Endothelial cell of umbilical vein (primary cell): ENCODE results near the gene TLR8. TPM values are rescaled to one million over a fixed set of nuclear protein-coding genes. Genes with fewer than 3 reads are reported as not detected.

Experiments
- BruUV-seq: library from RNA; stranded (reverse); fragments of 400-500 nt; replicated peaks from 2 replicates; lab custom pipeline; 2021; lab: Mats Ljungman, UMichigan
- CTCF ChIA-PET: fragments of 300-600, 350-600 bp; sonication (Branson Sonifier 250); formaldehyde crosslinking; loops from one replicate; lab custom pipeline; 2021; ENCODE audit warnings: antibody characterized with exemption, inconsistent platforms; lab: Charles Lee
- POLR2A ChIA-PET: fragments of 300-600, 350-600 bp; sonication (Branson Sonifier 250); formaldehyde crosslinking; loops from one replicate; lab custom pipeline; 2021; ENCODE audit warnings: antibody characterized with exemption, inconsistent platforms; lab: Charles Lee
- DNase-seq: peaks from one replicate; pipeline ENCODE4 v3.0.0-alpha.2; 2011; ENCODE audit warnings: low read depth, low spot score
- FAIRE-seq: peaks from 2 replicates; lab custom pipeline; 2011; peaks lifted over from hg19 to GRCh38; lab: Jason Lieb, UNC
- H2AFZ ChIP-seq: 2 replicates; pipeline ENCODE4 v1.6.0; 2012; ENCODE audit warnings: low read depth, low read length, control low read depth, inconsistent platforms
- H3K27ac ChIP-seq: 2 replicates; pipeline ENCODE4 v1.5.1; 2011; ENCODE audit warnings: low read depth, mild to moderate bottlenecking, control low read depth, low read length, moderate library complexity; ENCODE audit not compliant: insufficient read depth
- H3K27me3 ChIP-seq, 2 experiments: 2 replicates each; pipeline versions ENCODE4 v1.6.0 to v1.6.1; 2011; ENCODE audit warnings: low read length in 2 of 2, mixed read lengths in 1 of 2; ENCODE audit not compliant: control insufficient read depth in 2 of 2, insufficient read depth in 2 of 2
- H3K36me3 ChIP-seq, 2 experiments: 2 replicates in 1 of 2; 3 replicates in 1 of 2; pipeline ENCODE4 v1.5.1; 2011; ENCODE audit warnings: low read length in 2 of 2, mild to moderate bottlenecking in 1 of 2, moderate library complexity in 1 of 2; ENCODE audit not compliant: control insufficient read depth in 2 of 2, insufficient read depth in 2 of 2; ENCODE audit errors: extremely low read depth in 1 of 2
- H3K4me1 ChIP-seq: 3 replicates; pipeline ENCODE4 v1.5.1; 2011; ENCODE audit warnings: mild to moderate bottlenecking, low read length; ENCODE audit not compliant: control insufficient read depth, insufficient read depth; ENCODE audit errors: extremely low read depth
- H3K4me2 ChIP-seq: 2 replicates; pipeline ENCODE4 v1.6.1; 2011; ENCODE audit warnings: low read length, control low read depth, mixed read lengths; ENCODE audit not compliant: insufficient read depth
- H3K4me3 ChIP-seq, 3 experiments: fragments of 200-600 bp in 1 of 3; sonication (generic), shearing (Covaris generic) in 1 of 3; replicated peaks in 1 of 3; 2 replicates each; pipeline ENCODE4 v1.5.1; 2011 to 2016; ENCODE audit warnings: control low read depth in 3 of 3, low read length in 3 of 3, mild to moderate bottlenecking in 2 of 3, inconsistent platforms in 1 of 3, low read depth in 1 of 3, moderate library complexity in 1 of 3; ENCODE audit not compliant: insufficient read depth in 1 of 3
- H3K79me2 ChIP-seq: 2 replicates; pipeline ENCODE4 v1.6.0; 2012; ENCODE audit warnings: low read length, inconsistent platforms; ENCODE audit not compliant: control insufficient read depth, insufficient read depth
- H3K9ac ChIP-seq: replicated peaks from 2 replicates; pipeline ENCODE3; 2011; ENCODE audit warnings: low read length, control low read depth; ENCODE audit not compliant: insufficient read depth; ENCODE audit errors: extremely low read depth
- H3K9me1 ChIP-seq: replicated peaks from 3 replicates; pipeline ENCODE4 v1.6.0; 2011; ENCODE audit warnings: mild to moderate bottlenecking, low read length; ENCODE audit not compliant: control insufficient read depth, insufficient read depth; ENCODE audit errors: extremely low read depth
- H3K9me3 ChIP-seq: replicated peaks from 2 replicates; pipeline ENCODE4 v1.5.1; 2012; ENCODE audit warnings: low read length, inconsistent platforms; ENCODE audit not compliant: control insufficient read depth, insufficient read depth
- H4K20me1 ChIP-seq: replicated peaks from 2 replicates; pipeline ENCODE3; 2011; ENCODE audit warnings: mild to moderate bottlenecking, low read length; ENCODE audit not compliant: control insufficient read depth, insufficient read depth; ENCODE audit errors: extremely low read depth
- CTCF ChIP-seq, 2 donors: IDR thresholded peaks; 1 replicate in 1 of 2; 2 replicates in 1 of 2; pipeline ENCODE4 v1.5.1; 2011; ENCODE audit warnings: low read length in 2 of 2, mild to moderate bottlenecking in 2 of 2, moderate library complexity in 2 of 2, control low read depth in 1 of 2, inconsistent platforms in 1 of 2, low read depth in 1 of 2; ENCODE audit not compliant: insufficient read depth in 1 of 2; ENCODE audit errors: extremely low read depth in 1 of 2
- EZH2 ChIP-seq: IDR thresholded peaks from 2 replicates; pipeline ENCODE4 v1.6.1; 2012; ENCODE audit warnings: borderline replicate concordance, low read depth, mild to moderate bottlenecking, moderate library complexity, low read length, inconsistent platforms; ENCODE audit not compliant: severe bottlenecking
- FOS ChIP-seq: IDR thresholded peaks from 2 replicates; pipeline ENCODE4 v1.6.1; 2011; ENCODE audit warnings: mild to moderate bottlenecking, low read length, moderate library complexity, borderline replicate concordance; ENCODE audit not compliant: insufficient read depth
- GATA2 ChIP-seq: IDR thresholded peaks from 2 replicates; pipeline ENCODE4 v1.7.0; 2011; ENCODE audit warnings: low read depth, mild to moderate bottlenecking, moderate library complexity, mixed read lengths, low read length; ENCODE audit not compliant: insufficient read length, insufficient read depth
- JUN ChIP-seq: IDR thresholded peaks from 2 replicates; pipeline ENCODE4 v1.6.1; 2011; ENCODE audit warnings: borderline replicate concordance, low read depth; ENCODE audit not compliant: insufficient read length, insufficient read depth
- MAX ChIP-seq: IDR thresholded peaks from 2 replicates; pipeline ENCODE4 v1.6.1; 2011; ENCODE audit not compliant: insufficient read depth, insufficient read length
- MYC ChIP-seq: IDR thresholded peaks from one replicate; pipeline ENCODE4 v1.6.1; 2011; ENCODE audit warnings: mild to moderate bottlenecking, low read depth, low read length
- POLR2A ChIP-seq: IDR thresholded peaks from 2 replicates; pipeline ENCODE4 v1.6.1; 2012; ENCODE audit warnings: low read depth, mild to moderate bottlenecking, control low read depth, low read length
- POLR2AphosphoS5 ChIP-seq: IDR thresholded peaks from 2 replicates; pipeline ENCODE4 v1.6.1; 2012; ENCODE audit warnings: low read depth, mild to moderate bottlenecking, control low read depth, low read length, moderate library complexity; ENCODE audit not compliant: insufficient read depth
- dilution Hi-C: fragments of 300-500 bp; cut with MboI; formaldehyde crosslinking; loops from one replicate; pipeline ENCODE4 v1.15.0; 2019; ENCODE audit warnings: low sequenced_read_pairs; ENCODE audit not compliant: extremely low pct_ligation_motif_present
- intact Hi-C: fragments of 100-400 bp; cut with micrococcal nuclease; formaldehyde crosslinking; loops from one replicate; pipeline ENCODE4 v1.10.0; 2022
- polyA plus RNA-seq, 4 experiments: library from polyadenylated mRNA; depleted of rRNA in 3 of 4; stranded (reverse) in 3 of 4; unstranded in 1 of 4; fragments of >200 nt; gene quantifications; 2 replicates each; pipeline versions ENCODE4 v1.2.1 to v1.2.3, GENCODE V29; 2011 to 2012; ENCODE audit warnings: missing spikeins in 1 of 4
- total RNA-seq: library from RNA; stranded (reverse); gene quantifications from 2 replicates; pipeline ENCODE4 v1.2.3, GENCODE V29; 2021

Gene TLR8
- total and polyA plus RNA-seq, 2 donors (not counting 3 experiments of a cell fraction or from before 2014, with no cell fraction given), result not detected

GRCh38 chrX:12953420-12953819 lies 47.0 kb downstream of the TLR8 start:
- Histone ChIP-seq H4K20me1 (no peaks in the 10 kb centered on the region), H3K9me3 (no peaks in the 10 kb centered on the region), H3K4me3 (no peak overlapping the region), H2AFZ (no peak overlapping the region), H3K36me3 (no peaks in the 10 kb centered on the region), H3K4me1 (peaks cover 48% of the 10 kb centered on the region), H3K79me2 (no peaks in the 10 kb centered on the region), H3K27me3 (no peaks in the 10 kb centered on the region), H3K4me2 (no peak overlapping the region), H3K27ac (no peak overlapping the region), H3K9ac (no peak overlapping the region), H3K9me1 (no peaks in the 10 kb centered on the region)
- no peak for TF ChIP-seq EZH2
- TF ChIP-seq CTCF (IDR thresholded peaks at IDR 0.05; ENCODE audit: extremely low read depth in 1 of 2, insufficient read depth in 1 of 2, low read depth in 1 of 2, low read length in 2 of 2), result no peak
- CTCF ChIA-PET, result interaction anchor here (0.7 kb wide), 1 partner anchor 17 kb away, joined by 4 read pairs; no protein-coding TSS in a partner anchor
- no TSS peak for BruUV-seq
- dilution Hi-C loops (no loop called here), intact Hi-C loops (loop anchor here (10.0 kb wide), 1 partner anchor 1921 kb away; the partner anchor contains the start of genes FANCB and MOSPD2)
- POLR2A ChIA-PET, result no interaction called here
- no peak for FAIRE-seq
- DNase-seq, result no peak

GRCh38 chrX:12954376-12954775 lies 48.0 kb downstream of the TLR8 start:
- no peaks in the 10 kb centered on the region for H3K9me3 ChIP-seq
- intact Hi-C loops (loop anchor here (10.0 kb wide), 1 partner anchor 1920 kb away; the partner anchor contains the start of genes FANCB and MOSPD2), dilution Hi-C loops (no loop called here)
- TF ChIP-seq EZH2 (no peak), MYC (no peak), POLR2AphosphoS5 (no peak), FOS (no peak), POLR2A (no peak), GATA2 (no peak), JUN (no peak), MAX (no peak), CTCF (IDR thresholded peaks at IDR 0.05; ENCODE audit: extremely low read depth in 1 of 2, insufficient read depth in 1 of 2, low read depth in 1 of 2, low read length in 2 of 2) (no peak)
- no peaks in the 10 kb centered on the region for H3K27me3 ChIP-seq
- no peaks in the 10 kb centered on the region for H3K36me3 ChIP-seq
- H2AFZ ChIP-seq, result no peak overlapping the region
- H3K4me2 ChIP-seq, result no peak overlapping the region
- no peaks in the 10 kb centered on the region for H3K79me2 ChIP-seq
- H3K4me3 ChIP-seq, result no peak overlapping the region
- no peak overlapping the region for H3K27ac ChIP-seq
- peaks cover 43% of the 10 kb centered on the region for H3K4me1 ChIP-seq
- POLR2A ChIA-PET, result no interaction called here
- H4K20me1 ChIP-seq, result no peaks in the 10 kb centered on the region
- H3K9me1 ChIP-seq, result no peaks in the 10 kb centered on the region
- H3K9ac ChIP-seq, result no peak overlapping the region
- CTCF ChIA-PET, result interaction anchor here (0.7 kb wide), 1 partner anchor 16 kb away, joined by 4 read pairs; no protein-coding TSS in a partner anchor
- no TSS peak for BruUV-seq
- FAIRE-seq (no peak), DNase-seq (no peak)
